Fibroblast of lung (primary cell): ENCODE data around the gene CENPN. TPM values are rescaled to one million over a fixed set of nuclear protein-coding genes. Genes with fewer than 3 reads are reported as not detected.

Experiments
- DNase-seq, 2 donors: peaks; one replicate each; pipeline versions ENCODE4 v3.0.0 to v3.0.0-alpha.2; 2010; ENCODE audit warnings: low read depth in 2 of 2
- H2AFZ ChIP-seq: 2 replicates; pipeline ENCODE4 v1.5.1; 2012; ENCODE audit warnings: low read length, control low read depth, inconsistent platforms
- H3K27ac ChIP-seq: 2 replicates; pipeline ENCODE4 v1.5.1; 2011; ENCODE audit warnings: low read length, control low read depth; ENCODE audit not compliant: insufficient read depth
- H3K27me3 ChIP-seq: 2 replicates; pipeline ENCODE4 v1.5.1; 2011; ENCODE audit warnings: mild to moderate bottlenecking, low read length; ENCODE audit not compliant: control insufficient read depth, insufficient read depth
- H3K36me3 ChIP-seq: 2 replicates; pipeline ENCODE4 v1.5.1; 2011; ENCODE audit warnings: low read length; ENCODE audit not compliant: control insufficient read depth, insufficient read depth
- H3K4me1 ChIP-seq: 2 replicates; pipeline ENCODE4 v1.5.1; 2011; ENCODE audit warnings: low read length; ENCODE audit not compliant: control insufficient read depth, insufficient read depth; ENCODE audit errors: extremely low read depth
- H3K4me2 ChIP-seq: 2 replicates; pipeline ENCODE4 v1.5.1; 2011; ENCODE audit warnings: low read length, control low read depth; ENCODE audit not compliant: insufficient read depth; ENCODE audit errors: extremely low read depth
- H3K4me3 ChIP-seq, 4 experiments: fragments of 200-600 bp in 1 of 4; sonication (generic) in 1 of 4; replicated peaks in 1 of 4; 2 replicates each; pipeline ENCODE4 v1.5.1; 2011 to 2016; ENCODE audit warnings: low read length in 4 of 4, low read depth in 3 of 4, mild to moderate bottlenecking in 3 of 4, control low read depth in 2 of 4, inconsistent platforms in 1 of 4, mixed read lengths in 1 of 4; ENCODE audit not compliant: insufficient read depth in 1 of 4; ENCODE audit errors: control extremely low read depth in 1 of 4
- H3K79me2 ChIP-seq: 2 replicates; pipeline ENCODE4 v1.5.1; 2012; ENCODE audit warnings: mild to moderate bottlenecking, low read length, inconsistent platforms; ENCODE audit not compliant: control insufficient read depth, insufficient read depth
- H3K9ac ChIP-seq: 2 replicates; pipeline ENCODE4 v1.5.1; 2011; ENCODE audit warnings: mild to moderate bottlenecking, low read length, control low read depth; ENCODE audit not compliant: insufficient read depth
- H3K9me3 ChIP-seq: 2 replicates; pipeline ENCODE4 v1.5.1; 2012; ENCODE audit warnings: low read depth, low read length; ENCODE audit not compliant: control insufficient read depth, insufficient read depth
- H4K20me1 ChIP-seq: 2 replicates; pipeline ENCODE4 v1.5.1; 2011; ENCODE audit warnings: low read length; ENCODE audit not compliant: control insufficient read depth, insufficient read depth; ENCODE audit errors: extremely low read depth
- EZH2 ChIP-seq: IDR thresholded peaks from 2 replicates; pipeline ENCODE4 v1.5.1; 2012; ENCODE audit warnings: low read length, control low read depth, mild to moderate bottlenecking; ENCODE audit errors: missing control alignments
- polyA plus RNA-seq, 2 donors: library from polyadenylated mRNA; depleted of rRNA in 1 of 2; stranded (reverse) in 1 of 2; unstranded in 1 of 2; fragments of >200 nt; gene quantifications; 2 replicates each; pipeline ENCODE4 v1.2.1, GENCODE V29; 2011 to 2012; ENCODE audit warnings: missing spikeins in 1 of 2
- total RNA-seq: library from RNA; depleted of rRNA; stranded (reverse); fragments of >200 nt; gene quantifications from 2 replicates; pipeline ENCODE4 v1.2.1, GENCODE V29; 2014
- TF ChIP-seq, protein P1 (sequence below), 2 donors: IDR thresholded peaks in 1 of 2; conservative IDR thresholded peaks in 1 of 2; 1 replicate in 1 of 2; 2 replicates in 1 of 2; pipeline ENCODE4 v1.5.1; 2011 to 2012; ENCODE audit warnings: low read length in 2 of 2, control low read depth in 1 of 2, inconsistent platforms in 1 of 2, low read depth in 1 of 2, mild to moderate bottlenecking in 1 of 2

CENPN gene
- total and polyA plus RNA-seq, 2 donors (not counting 1 experiment from before 2014, with no cell fraction given) = 19.5 to 33.8 TPM

- H3K9ac ChIP-seq = no peak overlapping the region
- TF ChIP-seq, protein P1, sequence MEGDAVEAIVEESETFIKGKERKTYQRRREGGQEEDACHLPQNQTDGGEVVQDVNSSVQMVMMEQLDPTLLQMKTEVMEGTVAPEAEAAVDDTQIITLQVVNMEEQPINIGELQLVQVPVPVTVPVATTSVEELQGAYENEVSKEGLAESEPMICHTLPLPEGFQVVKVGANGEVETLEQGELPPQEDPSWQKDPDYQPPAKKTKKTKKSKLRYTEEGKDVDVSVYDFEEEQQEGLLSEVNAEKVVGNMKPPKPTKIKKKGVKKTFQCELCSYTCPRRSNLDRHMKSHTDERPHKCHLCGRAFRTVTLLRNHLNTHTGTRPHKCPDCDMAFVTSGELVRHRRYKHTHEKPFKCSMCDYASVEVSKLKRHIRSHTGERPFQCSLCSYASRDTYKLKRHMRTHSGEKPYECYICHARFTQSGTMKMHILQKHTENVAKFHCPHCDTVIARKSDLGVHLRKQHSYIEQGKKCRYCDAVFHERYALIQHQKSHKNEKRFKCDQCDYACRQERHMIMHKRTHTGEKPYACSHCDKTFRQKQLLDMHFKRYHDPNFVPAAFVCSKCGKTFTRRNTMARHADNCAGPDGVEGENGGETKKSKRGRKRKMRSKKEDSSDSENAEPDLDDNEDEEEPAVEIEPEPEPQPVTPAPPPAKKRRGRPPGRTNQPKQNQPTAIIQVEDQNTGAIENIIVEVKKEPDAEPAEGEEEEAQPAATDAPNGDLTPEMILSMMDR (conservative IDR thresholded peaks at IDR 0.05 in 1 of 2, IDR thresholded peaks at IDR 0.05 in 1 of 2; ENCODE audit: low read depth in 1 of 2, low read length in 2 of 2) = no peak
- TF ChIP-seq EZH2 = no peak
- no peak overlapping the region for H2AFZ ChIP-seq
- H3K4me2 ChIP-seq = no peak overlapping the region
- peaks cover 1% of the 10 kb centered on the region for H3K36me3 ChIP-seq
- H3K9me3 ChIP-seq = no peaks in the 10 kb centered on the region
- no peaks in the 10 kb centered on the region for H4K20me1 ChIP-seq
- no peak overlapping the region for H3K27ac ChIP-seq
- H3K4me3 ChIP-seq = no peak overlapping the region
- H3K79me2 ChIP-seq = peaks cover 56% of the 10 kb centered on the region
- H3K27me3 ChIP-seq = no peaks in the 10 kb centered on the region
- no peak for DNase-seq
- H3K4me1 ChIP-seq = peaks cover 10% of the 10 kb centered on the region
Observed at GRCh38 chr16:80991792-80992430, 15.1 kb upstream of the CENPN start.

GRCh38 chr16:80992676-80993293, 14.2 kb upstream of the CENPN start:
- no peak overlapping the region for H2AFZ ChIP-seq
- no peaks in the 10 kb centered on the region for H3K9me3 ChIP-seq
- peak overlapping the region; percentile 54 for H3K4me2 ChIP-seq
- H3K36me3 ChIP-seq = peaks cover 1% of the 10 kb centered on the region
- no peaks in the 10 kb centered on the region for H4K20me1 ChIP-seq
- H3K4me3 ChIP-seq = peak overlapping the region in 2 of 4 experiments; percentile 11 to 49
- peaks cover 10% of the 10 kb centered on the region for H3K4me1 ChIP-seq
- TF ChIP-seq, protein P1 (conservative IDR thresholded peaks at IDR 0.05 in 1 of 2, IDR thresholded peaks at IDR 0.05 in 1 of 2; ENCODE audit: low read depth in 1 of 2, low read length in 2 of 2) = no peak
- TF ChIP-seq EZH2 = no peak
- H3K27me3 ChIP-seq = no peaks in the 10 kb centered on the region
- peak overlapping the region; percentile 62 for H3K27ac ChIP-seq
- H3K9ac ChIP-seq = no peak overlapping the region
- peaks cover 63% of the 10 kb centered on the region for H3K79me2 ChIP-seq
- DNase-seq = no peak

DNA sequence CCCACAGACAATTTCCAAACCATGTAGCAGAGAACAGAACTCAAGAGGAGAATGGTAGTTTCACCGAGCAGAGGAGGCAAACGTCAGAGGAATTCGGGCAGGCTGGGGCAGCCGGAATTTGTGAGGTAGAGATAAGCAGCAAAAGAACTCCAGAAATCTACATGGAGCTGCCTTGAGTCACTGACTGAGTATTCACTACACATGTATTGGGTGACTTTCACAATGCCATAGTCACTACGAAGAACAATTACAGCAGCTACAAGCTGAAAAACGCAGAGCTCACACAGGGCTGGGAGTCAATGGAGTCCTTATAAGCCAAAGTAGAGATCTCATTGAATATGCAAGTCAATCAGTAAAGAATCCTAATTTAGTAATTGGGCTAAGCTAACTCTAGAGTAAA, 13.7 kb upstream of the CENPN start:
- peak overlapping the region; percentile 54 for H3K4me2 ChIP-seq
- H3K79me2 ChIP-seq = peaks cover 68% of the 10 kb centered on the region
- peak overlapping the region; percentile 62 for H3K27ac ChIP-seq
- H3K4me1 ChIP-seq = peaks cover 10% of the 10 kb centered on the region
- H3K4me3 ChIP-seq = peak overlapping the region in 3 of 4 experiments; percentile 11 to 49 (median 15)
- H3K36me3 ChIP-seq = peaks cover 1% of the 10 kb centered on the region
- no peak overlapping the region for H2AFZ ChIP-seq
- H4K20me1 ChIP-seq = no peaks in the 10 kb centered on the region
- no peak for TF ChIP-seq EZH2
- TF ChIP-seq, protein P1 (conservative IDR thresholded peaks at IDR 0.05 in 1 of 2, IDR thresholded peaks at IDR 0.05 in 1 of 2; ENCODE audit: low read depth in 1 of 2, low read length in 2 of 2) = no peak
- no peaks in the 10 kb centered on the region for H3K27me3 ChIP-seq
- no peaks in the 10 kb centered on the region for H3K9me3 ChIP-seq
- H3K9ac ChIP-seq = no peak overlapping the region
- DNase-seq = peak; percentile 81 to 98
